ENCODE results near the gene IFITM2.

IFITM2 gene

GRCh38 chr11:335779-336658 is 28.4 kb downstream of the IFITM2 start:
- no peak overlapping the region for H3K27ac ChIP-seq (ENCODE audit: extremely low read depth, low read depth, low read length)
- no peaks in the 10 kb centered on the region for H3K9me3 ChIP-seq (ENCODE audit: control insufficient read depth, insufficient read depth, low read depth, low read length)
- POLR2A ChIA-PET, result no interaction called here
- CTCF ChIA-PET, result interaction anchor here (0.5 kb wide), 1 partner anchor 112 kb away, joined by 4 read pairs; no protein-coding TSS in a partner anchor
- no peaks in the 10 kb centered on the region for H3K36me3 ChIP-seq (ENCODE audit: control insufficient read depth in 2 of 2, insufficient read depth in 1 of 2, low read length in 2 of 2)
- H3K4me1 ChIP-seq (ENCODE audit: control insufficient read depth, insufficient read depth, low read length), result no peaks in the 10 kb centered on the region
- H3K4me3 ChIP-seq (ENCODE audit: low read depth, low read length), result no peak overlapping the region
- TF ChIP-seq, protein P1, sequence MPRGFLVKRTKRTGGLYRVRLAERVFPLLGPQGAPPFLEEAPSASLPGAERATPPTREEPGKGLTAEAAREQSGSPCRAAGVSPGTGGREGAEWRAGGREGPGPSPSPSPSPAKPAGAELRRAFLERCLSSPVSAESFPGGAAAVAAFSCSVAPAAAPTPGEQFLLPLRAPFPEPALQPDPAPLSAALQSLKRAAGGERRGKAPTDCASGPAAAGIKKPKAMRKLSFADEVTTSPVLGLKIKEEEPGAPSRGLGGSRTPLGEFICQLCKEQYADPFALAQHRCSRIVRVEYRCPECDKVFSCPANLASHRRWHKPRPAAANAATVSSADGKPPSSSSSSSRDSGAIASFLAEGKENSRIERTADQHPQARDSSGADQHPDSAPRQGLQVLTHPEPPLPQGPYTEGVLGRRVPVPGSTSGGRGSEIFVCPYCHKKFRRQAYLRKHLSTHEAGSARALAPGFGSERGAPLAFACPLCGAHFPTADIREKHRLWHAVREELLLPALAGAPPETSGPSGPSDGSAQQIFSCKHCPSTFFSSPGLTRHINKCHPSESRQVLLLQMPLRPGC (tag by site-specific recombination; IDR thresholded peaks at IDR 0.05), result no peak
- TF ChIP-seq SCRT2 (tag by site-specific recombination; IDR thresholded peaks at IDR 0.05), result peak; percentile 58; the same call in 1 of the 2 replicates

DNA sequence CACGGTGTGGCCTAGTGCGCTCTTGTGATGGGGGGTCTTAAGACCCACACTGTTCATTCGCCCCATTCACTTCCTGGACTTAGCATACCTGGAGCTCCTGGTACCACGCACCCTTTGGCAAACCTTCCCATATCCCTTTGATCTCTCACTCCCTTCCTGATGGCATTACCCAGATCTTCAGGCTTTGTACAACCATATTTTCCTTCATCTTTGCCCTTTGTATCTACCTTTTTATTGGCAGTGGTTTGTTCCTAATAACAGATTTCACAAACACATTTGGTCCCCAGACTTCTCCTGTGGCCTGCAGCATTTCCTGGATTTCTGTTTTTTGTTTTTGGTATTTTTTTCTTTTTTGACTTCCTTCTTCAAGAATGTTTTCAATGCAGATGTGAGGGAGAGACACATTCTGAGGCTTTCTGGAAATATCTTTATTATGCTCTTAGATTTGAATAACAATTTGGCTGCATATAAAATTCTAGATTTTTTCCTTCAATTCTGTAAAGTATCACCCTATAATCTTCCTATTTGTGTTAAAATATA is 29.1 kb downstream of the IFITM2 start:
- Histone ChIP-seq H3K4me1 (ENCODE audit: control insufficient read depth, insufficient read depth, low read length) (no peaks in the 10 kb centered on the region), H3K4me3 (ENCODE audit: low read depth, low read length) (no peak overlapping the region), H3K27ac (ENCODE audit: extremely low read depth, low read depth, low read length) (no peak overlapping the region), H3K9me3 (ENCODE audit: control insufficient read depth, insufficient read depth, low read depth, low read length) (no peaks in the 10 kb centered on the region), H3K36me3 (ENCODE audit: control insufficient read depth in 2 of 2, insufficient read depth in 1 of 2, low read length in 2 of 2) (no peaks in the 10 kb centered on the region)
- TF ChIP-seq ZNF133 (tag by site-specific recombination; IDR thresholded peaks at IDR 0.05) (no peak), ZNF521 (tag by site-specific recombination; IDR thresholded peaks at IDR 0.05) (no peak), ZNF692 (tag by site-specific recombination; IDR thresholded peaks at IDR 0.05) (no peak), PRDM10 (tag by site-specific recombination; IDR thresholded peaks at IDR 0.05) (peak; percentile 65), ZSCAN16 (tag by site-specific recombination; IDR thresholded peaks at IDR 0.05) (no peak), OSR2 (tag by site-specific recombination; IDR thresholded peaks at IDR 0.05) (no peak), PRDM4 (tag by site-specific recombination; IDR thresholded peaks at IDR 0.05) (no peak), ZNF311 (tag by site-specific recombination; IDR thresholded peaks at IDR 0.05; ENCODE audit: borderline replicate concordance) (no peak)
- ChIA-PET CTCF (no interaction called here), POLR2A (no interaction called here)
